Left ventricle myocardium superior (tissue), 1 donor: ENCODE measurements around the gene ATG4A. TPM values are rescaled to one million over a fixed set of nuclear protein-coding genes. Genes with fewer than 3 reads are reported as not detected.

Experiments used
- ATAC-seq: fragments of 200-7000 bp; cut with Tn5 transposase; one replicate; pipeline ENCODE4 v1.9.1; 2020; ENCODE audit warnings: mild to moderate bottlenecking, moderate library complexity
- DNase-seq: peaks from one replicate; pipeline ENCODE4 v3.0.0-alpha.2; 2020
- intact Hi-C: fragments of 100-400 bp; cut with micrococcal nuclease; formaldehyde crosslinking; loops from one replicate; pipeline ENCODE4 v1.11.0; 2022
- total RNA-seq: library from RNA; stranded (reverse); fragmentation: NEBNext Ultra II Directional; extraction: Animal tissue kit (Norgen Biotek cat#: 25700); gene quantifications from one replicate; pipeline ENCODE4 v1.2.1, GENCODE V29; 2021
- donor health status: DM: no; HTN: yes; CAD: no; lungs with severe emphysema.

ATG4A gene
- total RNA-seq, 1 donor from 2014 or later: 21.0 TPM

- intact Hi-C loops: no loop called here
- DNase-seq: no peak
- no peak for ATAC-seq
Observed at GRCh38 chrX:108163333-108164082, 71.9 kb downstream of the ATG4A start.

- no peak for DNase-seq
- ATAC-seq: peak; percentile 50
- intact Hi-C loops: no loop called here
Observed at GRCh38 chrX:108165383-108166111, 74.0 kb downstream of the ATG4A start.

GRCh38 chrX:108167211-108167872, 75.8 kb downstream of the ATG4A start:
- DNase-seq (no peak), ATAC-seq (no peak)
- intact Hi-C loops: no loop called here

GRCh38 chrX:108168961-108169740, 77.6 kb downstream of the ATG4A start:
- intact Hi-C loops: no loop called here
- DNase-seq (no peak), ATAC-seq (no peak)

- DNase-seq: no peak
- intact Hi-C loops: no loop called here
- no peak for ATAC-seq
Observed at GRCh38 chrX:108169768-108170167, 78.2 kb downstream of the ATG4A start.

- no peak for ATAC-seq
- no peak for DNase-seq
- intact Hi-C loops: no loop called here
Observed at GRCh38 chrX:108171671-108172070, 80.1 kb downstream of the ATG4A start.

- ATAC-seq: no peak
Observed at GRCh38 chrX:108173874-108174273, 82.3 kb downstream of the ATG4A start.

GRCh38 chrX:108177351-108178142, 86.0 kb downstream of the ATG4A start:
- DNase-seq (no peak), ATAC-seq (no peak)
- intact Hi-C loops: no loop called here

More at GRCh38 chrX:108173874-108174273, 82.3 kb downstream of the ATG4A start:
- intact Hi-C loops: no loop called here
- no peak for DNase-seq

- no peak for ATAC-seq
- intact Hi-C loops: no loop called here
Observed at GRCh38 chrX:108178143-108178498, 86.5 kb downstream of the ATG4A start.

GRCh38 chrX:108186811-108187210, 95.2 kb downstream of the ATG4A start:
- DNase-seq (no peak), ATAC-seq (no peak)
- intact Hi-C loops: no loop called here

More at GRCh38 chrX:108178143-108178498, 86.5 kb downstream of the ATG4A start:
- no peak for DNase-seq

GRCh38 chrX:108198420-108198819, 106.8 kb downstream of the ATG4A start:
- intact Hi-C loops: no loop called here
- no peak for DNase-seq
- no peak for ATAC-seq

- DNase-seq: no peak
- intact Hi-C loops: no loop called here
Observed at GRCh38 chrX:108199041-108199440, 107.5 kb downstream of the ATG4A start.

GRCh38 chrX:108199691-108200090, 108.1 kb downstream of the ATG4A start:
- intact Hi-C loops: no loop called here
- DNase-seq (no peak), ATAC-seq (no peak)

More at GRCh38 chrX:108199041-108199440, 107.5 kb downstream of the ATG4A start:
- ATAC-seq: no peak

GRCh38 chrX:108203540-108203939, 112.0 kb downstream of the ATG4A start:
- no peak for ATAC-seq
- intact Hi-C loops: no loop called here
- no peak for DNase-seq

Other genes starting within 250 kb of the ATG4A start
- gene TEX13B, start 109.4 kb upstream of the ATG4A start, total RNA-seq: not detected
- gene VSIG1, start 46.7 kb upstream of the ATG4A start, total RNA-seq: not detected
- gene PSMD10, start 236 bp upstream of the ATG4A start, total RNA-seq: 18.9 TPM